Tongue (tissue), 2 donors: ENCODE data around the gene GLO1. TPM values are rescaled to one million over a fixed set of nuclear protein-coding genes. Genes with fewer than 3 reads are reported as not detected.

ENCODE experiments used
- DNase-seq: peaks from one replicate; pipeline ENCODE4 v3.0.0-alpha.2; 2015
- total RNA-seq: library from RNA; depleted of rRNA; stranded (reverse); fragments of >200 nt; gene quantifications from one replicate; pipeline ENCODE4 v1.2.3, GENCODE V29; 2014

GLO1 gene
- total RNA-seq, 1 donor from 2014 or later: 131 TPM

GRCh38 chr6:38658418-38659167, 44.4 kb downstream of the GLO1 start:
- DNase-seq: no peak

GRCh38 chr6:38656896-38657295, 46.0 kb downstream of the GLO1 start:
- no peak for DNase-seq

DNA sequence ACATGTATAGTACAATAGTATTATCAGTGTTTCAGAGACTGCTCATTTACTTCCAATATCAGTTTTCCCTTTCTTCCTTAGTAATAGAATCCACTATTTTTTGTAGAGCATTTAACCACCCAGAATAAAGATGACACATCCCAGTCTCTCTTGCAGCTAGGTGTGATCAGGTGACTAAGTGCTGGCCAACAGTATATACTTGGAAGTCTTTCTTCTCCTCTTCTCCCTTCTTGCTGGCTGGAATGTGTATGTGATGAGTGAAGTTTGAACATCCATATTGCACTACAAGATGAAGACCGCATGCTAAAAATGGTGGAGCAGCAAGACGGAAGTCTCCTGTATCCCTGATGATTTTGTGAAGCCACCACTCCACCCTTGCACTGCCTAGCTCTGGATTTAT, 48.7 kb downstream of the GLO1 start:
- no peak for DNase-seq

DNA sequence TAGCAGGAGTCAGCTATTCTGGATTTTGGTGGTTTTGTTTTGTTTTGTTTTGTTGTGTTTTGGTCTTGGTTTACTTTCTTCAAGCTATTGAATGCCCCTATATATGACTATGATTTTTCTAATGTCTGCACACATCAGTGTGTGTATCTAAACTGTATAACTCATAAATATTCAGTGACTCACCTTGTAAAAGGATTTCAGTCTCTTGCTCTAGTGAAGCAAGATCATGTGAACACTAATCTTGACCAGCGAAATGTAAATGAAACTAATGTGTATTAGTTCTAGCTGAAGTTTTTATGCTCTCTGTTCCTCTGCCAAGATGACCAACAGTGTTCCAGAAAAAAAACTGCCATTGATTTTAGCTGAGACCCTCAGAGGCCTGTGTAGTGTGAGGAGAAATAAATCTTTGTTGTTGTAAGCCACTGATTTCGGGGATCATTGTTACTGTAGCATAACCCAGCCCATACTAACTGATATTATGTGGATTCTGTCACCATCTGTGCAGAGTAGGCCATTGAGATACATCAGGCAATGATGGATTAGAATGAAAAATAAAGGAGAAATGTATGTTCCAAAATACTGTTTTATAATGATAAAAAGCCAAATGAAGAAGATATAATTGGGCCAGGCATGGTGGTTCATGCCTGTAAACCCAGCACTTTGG, 51.7 kb downstream of the GLO1 start:
- DNase-seq: no peak

DNA sequence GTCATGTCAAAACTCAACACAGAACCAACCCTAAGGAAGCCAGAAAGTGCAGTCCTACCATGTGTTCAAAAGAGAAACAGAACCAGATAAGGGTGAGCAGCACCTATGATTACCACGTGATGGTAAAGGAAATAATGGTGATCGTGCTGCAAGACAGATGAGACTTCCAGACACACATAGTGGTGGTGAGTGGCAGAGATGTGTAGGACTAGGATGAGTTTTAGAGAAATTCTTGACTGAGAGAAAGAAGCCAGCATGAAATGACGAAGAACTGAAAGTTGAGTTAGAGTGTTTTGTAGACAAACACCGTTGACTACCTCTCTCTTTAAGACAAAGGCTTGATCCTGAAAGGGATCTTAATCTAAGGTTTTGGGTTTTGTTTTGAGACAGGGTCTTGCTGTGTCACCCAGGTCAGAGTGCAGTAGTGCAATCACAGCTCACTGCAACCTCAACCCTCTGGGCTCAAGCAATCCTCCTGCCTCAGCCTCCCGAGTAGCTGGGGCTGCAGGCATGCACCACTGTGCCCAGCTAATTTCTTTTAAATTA, 52.7 kb downstream of the GLO1 start:
- no peak for DNase-seq

DNA sequence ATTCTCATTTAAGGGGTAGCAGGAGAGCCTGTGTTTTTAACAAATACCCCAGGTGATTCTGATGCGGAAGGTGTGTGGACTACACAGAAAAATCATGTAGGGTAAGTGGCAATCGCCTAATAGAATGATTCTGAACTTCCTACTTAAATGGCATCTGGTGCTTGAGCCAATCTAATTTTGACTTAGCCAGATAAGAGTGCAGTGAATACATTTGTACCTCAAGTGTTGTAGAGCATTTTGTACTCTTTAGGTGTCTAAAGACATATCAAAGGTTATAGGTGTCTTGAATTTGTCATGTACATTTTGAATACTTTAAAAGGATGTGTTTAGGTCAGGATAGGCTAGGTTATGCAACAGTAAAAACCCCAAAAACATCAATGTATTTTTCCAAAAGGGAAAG, 53.2 kb downstream of the GLO1 start:
- no peak for DNase-seq

DNA sequence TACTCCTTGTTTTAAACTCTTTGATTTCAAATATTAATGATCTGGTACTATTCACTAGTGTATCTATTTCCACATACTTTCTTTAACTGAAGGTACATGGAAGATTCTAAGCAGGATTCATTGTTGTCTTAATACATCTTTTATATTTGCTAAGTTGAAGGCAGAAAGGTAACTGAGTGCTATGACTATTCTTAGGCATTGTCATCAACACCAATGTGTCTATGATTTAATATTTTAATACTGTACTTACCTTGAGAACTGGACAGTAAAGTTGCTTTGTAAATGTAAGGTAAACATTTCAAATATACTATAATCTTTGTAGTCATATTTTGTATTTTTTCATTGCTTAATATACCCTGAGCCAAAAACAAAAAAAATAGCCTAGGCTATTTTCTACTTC, 54.3 kb downstream of the GLO1 start:
- no peak for DNase-seq

- no peak for DNase-seq
Measured at GRCh38 chr6:38646166-38646878, 56.6 kb downstream of the GLO1 start.

DNA sequence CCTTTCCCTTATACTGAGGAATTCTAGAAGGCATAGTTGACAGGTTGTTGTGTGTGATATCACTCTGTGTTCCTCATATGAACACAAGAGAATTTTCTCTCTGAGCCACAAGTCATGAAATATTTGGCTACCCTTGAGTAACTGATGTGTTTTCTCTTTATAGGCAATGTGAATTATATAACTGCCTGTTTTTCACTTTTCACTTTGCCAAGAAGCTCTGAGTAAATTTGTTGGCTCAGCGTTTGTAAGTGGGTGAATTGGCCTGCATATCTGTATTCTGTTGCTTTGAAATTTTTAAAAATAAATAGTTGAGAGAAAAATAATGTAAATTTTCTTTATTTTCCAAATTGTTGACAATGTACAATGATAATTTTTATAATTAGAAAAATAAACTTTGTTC, 58.0 kb downstream of the GLO1 start:
- DNase-seq: no peak

- no peak for DNase-seq
Measured at GRCh38 chr6:38640216-38640909, 62.6 kb downstream of the GLO1 start.

GRCh38 chr6:38639498-38640215, 63.3 kb downstream of the GLO1 start, which contains the start of gene BTBD9:
Gene BTBD9, minus strand, starts transcription at chr6:38639929.
- peak; percentile 94 for DNase-seq

DNA sequence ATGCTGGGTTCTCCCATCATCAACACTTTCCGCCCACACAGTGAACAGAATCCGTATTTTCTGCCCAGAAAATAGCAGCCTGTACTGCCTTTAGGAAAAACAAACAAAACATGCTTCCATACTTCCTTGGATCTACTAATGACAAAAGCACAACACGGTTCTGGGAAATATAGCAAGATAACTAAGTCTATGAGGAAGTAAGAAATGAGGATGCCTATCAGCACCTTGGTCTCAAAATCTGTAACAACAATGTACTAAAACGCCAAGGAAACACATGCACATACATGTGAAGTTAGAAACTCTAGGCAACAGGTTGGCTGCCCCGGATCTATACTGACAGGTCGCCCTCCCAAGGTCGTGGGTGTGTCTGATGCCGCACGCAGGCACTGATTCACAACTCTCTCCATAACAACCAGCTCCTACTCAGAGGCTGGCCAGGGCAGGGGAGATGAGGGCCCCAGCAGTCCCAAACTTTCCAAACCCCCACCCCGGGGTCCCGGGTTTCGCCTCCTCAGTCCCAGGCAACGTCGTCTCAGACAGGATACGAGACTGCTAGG, 63.9 kb downstream of the GLO1 start:
- no peak for DNase-seq

DNA sequence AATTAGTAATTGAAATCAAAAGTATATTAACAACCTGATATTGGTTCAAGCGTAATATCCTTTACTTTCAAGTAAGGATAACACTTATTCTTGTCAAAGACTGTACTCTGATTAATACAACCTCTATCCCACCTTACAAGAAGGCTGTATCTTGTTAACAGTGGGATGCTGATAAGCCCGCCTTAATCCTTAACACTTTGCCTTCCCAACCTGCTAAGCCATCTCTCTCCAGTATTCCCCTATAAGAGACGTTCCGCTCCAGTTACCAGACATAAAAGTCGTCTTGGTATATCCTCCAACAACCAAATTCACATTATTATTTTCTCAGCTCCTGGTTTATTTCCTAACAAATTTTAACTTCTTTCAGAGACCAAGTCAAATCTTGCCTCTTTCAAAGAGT, 65.2 kb downstream of the GLO1 start:
- no peak for DNase-seq

- DNase-seq: no peak
Measured at GRCh38 chr6:38636027-38636426, 66.9 kb downstream of the GLO1 start.

DNA sequence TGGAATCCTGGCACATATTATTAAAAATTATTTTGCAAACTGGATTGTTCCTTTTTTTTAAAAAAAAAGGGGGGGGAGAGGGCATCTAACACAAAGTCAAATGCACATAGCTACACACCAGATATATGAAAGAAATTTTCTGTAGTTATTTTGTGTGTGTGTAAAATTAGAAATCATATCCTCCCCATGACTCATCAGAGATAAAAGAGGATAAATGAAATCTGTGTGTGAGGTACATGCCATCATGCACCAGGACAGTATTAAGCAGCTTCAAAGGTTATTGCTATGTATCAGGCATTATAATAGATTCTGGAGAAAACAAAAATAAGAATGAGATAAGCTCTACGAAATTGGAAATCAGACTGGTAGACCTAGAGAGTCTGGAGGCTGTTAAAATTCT, 68.4 kb downstream of the GLO1 start:
- DNase-seq: no peak

DNA sequence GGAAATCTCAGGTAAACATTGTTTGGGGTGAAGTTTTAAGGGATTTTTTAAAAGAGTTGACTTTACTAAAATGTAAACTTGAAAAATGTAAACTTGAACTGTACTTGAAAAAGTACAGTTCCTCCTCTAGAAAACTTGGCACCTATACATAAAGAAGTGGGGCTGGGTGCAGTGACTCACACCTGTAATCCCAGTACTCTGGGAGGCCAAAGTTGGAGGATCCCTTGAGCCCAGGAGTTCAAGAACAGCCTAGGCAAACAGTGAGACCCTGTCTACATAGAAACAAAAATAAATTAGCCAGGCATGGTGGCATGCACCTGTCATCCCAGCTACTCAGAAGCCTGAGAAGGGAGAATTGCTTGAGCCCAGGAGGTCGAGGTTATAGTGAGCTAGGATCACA, 70.5 kb downstream of the GLO1 start:
- no peak for DNase-seq

DNA sequence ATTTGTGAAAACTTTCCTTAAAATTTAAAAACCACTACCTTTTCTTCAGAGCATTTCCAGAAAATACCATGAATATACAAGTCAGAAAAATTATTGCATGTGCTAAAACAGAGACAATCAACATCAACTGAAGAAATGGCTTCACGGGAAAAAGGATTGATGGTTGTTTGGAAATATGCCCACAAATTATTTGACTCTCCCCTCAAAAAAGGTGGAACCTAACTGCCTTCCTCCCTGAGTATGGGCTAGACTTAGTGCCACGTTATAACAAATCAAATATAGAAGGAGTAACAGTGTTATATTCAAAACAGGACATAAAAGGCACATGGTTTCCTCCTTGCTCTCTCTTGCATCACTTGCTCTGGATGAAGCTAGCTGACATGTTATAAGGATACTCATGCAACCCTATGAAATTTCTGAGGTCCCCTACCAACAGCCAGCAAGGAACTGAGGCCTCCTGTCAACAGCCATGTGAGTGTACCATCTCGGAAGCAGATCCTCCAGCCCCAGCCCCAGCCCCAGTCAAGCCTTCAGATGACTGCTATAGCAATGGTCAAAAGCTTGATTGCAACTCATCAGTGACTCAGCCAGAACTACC, 71.7 kb downstream of the GLO1 start:
- no peak for DNase-seq
